GM18868 (cell line): ENCODE results near the gene IL6.
"Not testable (repeated sequence)": the region's sequence is repeated elsewhere in the genome, so short reads cannot be mapped to it uniquely, and the experiment has no call there.

Source experiments
- ATAC-seq: cut with Tn5 transposase; IDR thresholded peaks from one replicate; pipeline ENCODE4 v1.9.1; 2021; ENCODE audit warnings: mild to moderate bottlenecking, moderate library complexity; ENCODE audit not compliant: unreplicated experiment

Gene IL6

GRCh38 chr7:22703978-22704610 lies 22.9 kb upstream of the IL6 start:
- ATAC-seq, result not testable (repeated sequence)

DNA sequence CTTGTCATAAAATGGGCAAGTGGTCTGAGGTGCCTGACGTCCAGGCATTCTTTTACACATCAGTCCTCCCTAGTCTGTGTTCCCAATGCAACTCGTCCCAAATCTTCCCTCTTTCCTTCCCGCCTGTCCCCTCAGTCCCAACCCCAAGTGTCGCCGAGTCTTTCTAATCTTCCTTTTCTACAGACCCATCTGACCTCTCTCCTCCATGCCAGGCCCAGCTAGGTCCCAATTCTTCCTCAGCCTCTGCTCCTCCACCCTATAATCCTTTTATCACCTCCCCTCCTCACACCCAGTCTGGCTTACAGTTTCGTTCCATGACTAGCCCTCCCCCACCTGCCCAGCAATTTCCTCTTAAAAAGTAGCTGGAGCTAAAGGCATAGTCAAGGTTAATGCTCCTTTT lies 22.3 kb upstream of the IL6 start:
- ATAC-seq, result not testable (repeated sequence)

DNA sequence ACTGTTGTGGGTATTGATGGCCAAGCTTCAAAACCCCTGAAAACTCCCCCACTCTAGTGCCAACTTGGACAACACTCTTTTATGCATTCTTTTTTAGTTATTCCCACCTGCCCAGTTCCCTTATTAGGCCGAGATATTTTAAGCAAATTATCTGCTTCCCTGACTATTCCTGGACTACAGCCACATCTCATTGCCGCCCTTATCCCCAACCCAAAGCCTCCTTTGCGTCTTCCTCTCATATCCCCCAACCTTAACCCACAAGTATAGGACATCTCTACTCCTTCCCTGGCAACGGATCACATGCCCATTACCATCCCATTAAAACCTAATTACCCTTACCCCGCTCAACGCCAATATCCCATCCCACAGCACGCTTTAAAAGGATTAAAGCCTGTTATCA lies 21.1 kb upstream of the IL6 start:
- ATAC-seq, result not testable (repeated sequence)

GRCh38 chr7:22707026-22707691 lies 19.8 kb upstream of the IL6 start:
- not testable (repeated sequence) for ATAC-seq

DNA sequence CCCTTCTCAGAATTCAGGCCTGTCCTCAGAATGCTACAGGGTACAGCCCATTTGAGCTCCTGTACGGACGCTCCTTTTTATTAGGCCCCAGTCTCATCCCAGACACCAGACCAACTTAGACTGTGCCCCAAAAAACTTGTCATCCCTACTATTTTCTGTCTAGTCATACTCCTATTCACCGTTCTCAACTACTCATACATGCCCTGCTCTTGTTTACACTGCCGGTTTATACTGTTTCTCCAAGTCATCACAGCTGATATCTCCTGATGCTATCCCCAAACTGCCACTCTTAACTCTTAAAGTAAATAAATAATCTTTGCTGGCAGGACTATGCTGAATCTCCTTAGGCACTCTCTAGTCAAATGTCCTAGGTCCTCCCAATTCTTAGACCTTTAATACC lies 18.8 kb upstream of the IL6 start:
- not testable (repeated sequence) for ATAC-seq

DNA sequence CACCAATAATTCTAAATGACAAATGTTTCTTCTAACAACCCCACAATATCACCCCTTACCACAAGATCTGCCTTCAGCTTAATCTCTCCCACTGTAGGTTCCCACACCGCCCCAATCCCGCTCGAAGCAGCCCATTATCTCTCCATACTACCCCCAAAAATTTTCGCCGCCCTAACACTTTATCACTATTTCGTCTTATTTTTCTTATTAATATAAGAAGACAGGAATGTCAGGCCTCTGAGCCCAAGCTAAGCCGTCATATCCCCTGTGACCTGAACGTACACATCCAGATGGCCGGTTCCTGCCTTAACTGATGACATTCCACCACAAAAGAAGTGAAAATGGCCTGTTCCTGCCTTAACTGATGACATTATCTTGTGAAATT lies 18.3 kb upstream of the IL6 start:
- not testable (repeated sequence) for ATAC-seq

- ATAC-seq, result not testable (repeated sequence)
These were observed 17.8 kb upstream of the IL6 start for GRCh38 chr7:22709062-22709829.

DNA sequence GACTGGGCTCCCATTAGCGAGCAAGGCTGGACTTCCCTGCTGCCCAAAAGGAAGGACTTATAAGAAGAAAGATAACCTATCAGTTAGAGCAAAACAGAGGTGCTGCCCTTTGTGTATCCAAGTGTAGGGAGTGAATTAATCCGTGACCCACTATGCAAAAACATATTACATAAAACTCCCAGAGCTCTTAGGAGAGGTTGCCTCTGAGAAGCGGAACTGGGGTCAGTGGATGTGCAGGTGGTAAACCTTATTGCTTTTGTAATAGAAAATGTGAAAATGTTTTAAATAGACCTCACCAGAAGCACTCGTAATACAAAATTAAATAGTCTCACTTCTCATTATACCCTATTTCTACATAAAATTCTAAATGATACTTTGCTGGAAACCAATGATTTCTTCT lies 17.1 kb upstream of the IL6 start:
- ATAC-seq, result no peak

GRCh38 chr7:22712999-22713398 lies 14.0 kb upstream of the IL6 start:
- ATAC-seq, result peak; percentile 97

DNA sequence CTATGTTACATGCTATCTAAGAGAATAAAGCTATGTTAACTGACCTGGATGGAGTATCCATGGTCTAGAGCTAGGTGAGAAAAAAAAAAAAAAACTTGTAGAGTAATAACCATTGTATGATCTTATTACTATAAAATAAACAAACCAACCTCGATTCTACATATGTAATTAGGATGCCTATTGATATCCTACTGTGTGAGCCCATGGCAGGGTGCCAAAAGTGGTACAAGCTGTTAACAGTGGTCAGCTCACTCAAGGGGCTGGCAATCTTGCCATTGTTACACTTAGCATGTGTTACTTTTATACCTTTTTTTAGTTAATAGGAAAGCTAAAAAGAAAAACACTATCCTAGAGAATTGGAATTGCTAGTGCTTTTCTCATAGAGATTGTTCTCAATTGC lies 13.5 kb upstream of the IL6 start:
- no peak for ATAC-seq

GRCh38 chr7:22715969-22716368 lies 11.0 kb upstream of the IL6 start:
- no peak for ATAC-seq

DNA sequence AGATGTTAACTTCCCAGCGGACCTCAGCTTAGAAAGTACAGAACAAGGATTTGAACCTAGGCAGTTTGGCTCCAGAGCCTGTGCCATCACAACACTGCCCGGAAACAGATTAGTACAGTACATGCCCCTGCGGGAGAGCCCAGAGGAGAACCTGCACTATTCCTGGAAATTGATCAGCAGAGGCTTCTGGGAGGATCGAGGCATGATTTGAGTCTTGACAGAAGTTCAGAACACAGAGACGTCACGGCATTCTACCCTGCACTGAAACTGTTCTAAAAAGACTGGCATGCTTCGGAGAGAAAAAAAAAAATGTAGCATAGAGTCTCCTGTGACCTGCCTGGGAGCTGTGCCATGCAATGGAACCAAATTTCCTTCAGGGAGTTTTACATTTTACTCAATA lies 9.2 kb upstream of the IL6 start:
- no peak for ATAC-seq

DNA sequence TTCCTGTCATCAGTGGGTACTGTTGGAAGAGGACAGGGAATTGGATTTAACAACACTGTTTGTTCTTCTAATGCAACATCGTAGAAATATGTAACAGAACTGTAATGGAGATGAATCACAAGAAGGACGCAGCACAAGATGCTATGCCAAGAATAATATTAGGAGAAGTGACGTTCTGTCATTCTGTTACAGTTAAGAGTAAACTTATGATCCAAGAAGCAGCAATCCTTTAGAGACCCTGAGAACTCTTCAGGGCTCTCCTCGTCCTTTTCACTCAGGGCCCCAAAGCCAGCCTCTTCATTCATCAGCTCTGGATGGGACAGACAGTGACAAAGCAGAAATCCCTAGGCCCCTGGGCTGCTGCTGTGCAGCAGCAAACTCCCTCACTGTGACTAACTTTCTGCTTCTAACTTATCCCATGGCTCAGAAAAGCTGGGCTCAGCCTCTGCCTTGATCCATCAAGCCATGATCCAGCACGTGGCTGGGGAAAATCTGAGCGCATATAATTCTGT lies 8.7 kb upstream of the IL6 start:
- ATAC-seq, result no peak

- ATAC-seq, result no peak
These were observed 8.0 kb upstream of the IL6 start for GRCh38 chr7:22718911-22719420.

DNA sequence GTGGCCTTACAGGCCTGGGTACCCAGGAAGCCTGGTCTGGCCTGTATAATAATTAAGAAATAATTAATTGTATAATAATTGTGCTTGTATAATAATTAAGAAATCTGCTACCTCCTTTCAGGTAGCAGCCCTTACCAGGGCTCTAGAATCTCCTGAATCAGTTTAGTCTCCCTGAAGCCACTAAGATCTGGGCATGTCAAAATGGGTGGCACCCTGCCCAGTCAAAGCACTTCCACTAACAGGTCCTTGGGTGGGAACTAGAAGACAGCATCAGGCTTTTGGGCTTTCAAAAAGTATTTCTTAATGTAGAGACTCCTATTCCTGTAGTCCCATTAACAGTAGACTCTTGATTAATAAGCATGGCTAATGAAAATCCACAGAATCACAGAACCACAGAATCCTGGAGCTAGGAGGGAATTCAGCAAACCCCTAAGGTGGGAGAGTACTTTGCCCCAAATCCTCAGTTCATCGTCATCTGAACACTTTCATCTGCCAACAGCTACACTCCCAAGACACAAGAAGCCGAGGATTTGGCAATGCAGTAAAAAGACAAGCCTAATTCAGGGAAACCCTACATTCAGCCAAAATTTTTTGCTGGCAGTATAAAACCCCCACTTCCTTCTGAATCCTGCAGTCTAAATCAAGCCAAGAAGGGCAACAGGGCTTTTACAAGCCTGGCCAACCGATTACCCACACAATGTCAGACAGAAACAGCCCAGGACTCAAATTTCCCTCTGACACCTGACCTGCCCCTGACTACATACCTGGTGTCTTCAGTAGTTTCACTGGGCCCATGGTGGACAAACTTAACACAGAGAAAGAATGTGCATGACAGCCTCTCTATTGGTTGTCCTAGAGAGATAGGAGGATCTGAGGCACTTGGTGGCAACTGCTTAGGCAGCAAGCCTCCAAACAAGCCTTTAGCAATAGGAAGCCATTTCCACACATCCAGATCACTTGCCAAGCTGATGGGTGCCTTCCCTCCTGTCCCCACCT lies 5.9 kb upstream of the IL6 start:
- ATAC-seq, result no peak

DNA sequence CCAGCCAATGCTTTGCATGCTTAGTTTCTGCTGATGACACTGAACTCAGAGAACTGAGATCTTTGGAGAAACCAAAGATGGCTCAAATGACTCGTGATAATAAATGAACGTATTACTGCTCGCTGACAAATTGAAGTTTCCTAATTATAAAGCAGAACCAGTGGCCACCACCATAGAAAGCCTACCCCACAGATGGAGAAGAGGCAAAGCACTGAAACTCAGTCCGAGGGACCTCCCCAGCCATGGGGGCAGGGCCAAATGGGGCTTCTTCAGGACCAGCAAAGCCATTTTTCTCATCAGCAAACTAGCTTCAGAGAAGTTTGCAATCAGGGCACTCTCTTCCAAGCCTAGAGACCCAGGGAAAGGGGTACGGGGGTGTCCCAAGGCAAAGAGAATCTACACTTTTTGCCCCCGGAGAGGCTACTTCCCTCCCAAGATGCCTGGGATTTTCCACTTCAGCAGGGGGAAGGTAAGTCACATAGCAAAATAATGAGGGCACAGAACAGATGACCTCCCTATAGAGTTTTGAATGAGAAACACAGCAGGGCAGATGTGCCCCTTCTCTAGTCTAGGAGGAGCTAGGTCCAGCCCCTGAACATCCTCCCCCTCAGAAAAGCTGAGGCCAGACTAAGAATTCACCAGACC lies 4.3 kb upstream of the IL6 start:
- ATAC-seq, result no peak

GRCh38 chr7:22723181-22723601 lies 3.8 kb upstream of the IL6 start:
- ATAC-seq, result no peak

- ATAC-seq, result no peak
These were observed 3.4 kb upstream of the IL6 start for GRCh38 chr7:22723637-22724036.

GRCh38 chr7:22724861-22725260 lies 2.1 kb upstream of the IL6 start:
- no peak for ATAC-seq

GRCh38 chr7:22725585-22725984 lies 1.4 kb upstream of the IL6 start:
- ATAC-seq, result no peak
